ENCODE results near the gene LIAS.
"Not testable (repeated sequence)": the region's sequence is repeated elsewhere in the genome, so short reads cannot be mapped to it uniquely, and the experiment has no call there.

LIAS gene

GRCh38 chr4:39497909-39498726, 39.3 kb downstream of the LIAS start:
- no peak for DNase-seq

- DNase-seq, result no peak
Observed at GRCh38 chr4:39498727-39499020, 39.8 kb downstream of the LIAS start.

GRCh38 chr4:39502019-39502663, 43.3 kb downstream of the LIAS start:
- no peak for DNase-seq

GRCh38 chr4:39502664-39503035, 43.8 kb downstream of the LIAS start:
- not testable (repeated sequence) for DNase-seq

GRCh38 chr4:39504538-39504937, 45.7 kb downstream of the LIAS start:
- DNase-seq, result no peak

GRCh38 chr4:39505581-39505980, 46.7 kb downstream of the LIAS start:
- no peak for DNase-seq

GRCh38 chr4:39510348-39510929, 51.6 kb downstream of the LIAS start:
- DNase-seq, result no peak

GRCh38 chr4:39514266-39514665, 55.4 kb downstream of the LIAS start:
- not testable (repeated sequence) for DNase-seq

GRCh38 chr4:39514888-39515401, 56.1 kb downstream of the LIAS start:
- DNase-seq, result no peak

GRCh38 chr4:39515669-39516401, 57.0 kb downstream of the LIAS start:
- not testable (repeated sequence) for DNase-seq

- no peak for DNase-seq
Observed at GRCh38 chr4:39516407-39516966, 57.6 kb downstream of the LIAS start.

- no peak for DNase-seq
Observed at GRCh38 chr4:39518484-39518883, 59.6 kb downstream of the LIAS start.

- no peak for DNase-seq
Observed at GRCh38 chr4:39521253-39521919, 62.5 kb downstream of the LIAS start.

GRCh38 chr4:39522068-39522467, 63.2 kb downstream of the LIAS start:
- DNase-seq, result no peak

- no peak for DNase-seq
Observed at GRCh38 chr4:39524161-39524957, 65.5 kb downstream of the LIAS start.

- no peak for DNase-seq
Observed at GRCh38 chr4:39525822-39526690, 67.2 kb downstream of the LIAS start.

GRCh38 chr4:39526765-39527295, 68.0 kb downstream of the LIAS start:
- peak in 9 of 51 donors; percentile 30 to 71 (median 49) for DNase-seq

- DNase-seq, result peak; percentile 80 to 99 (median 95)
Observed at GRCh38 chr4:39527296-39528060, 68.6 kb downstream of the LIAS start, which contains the start of gene UGDH. TSS of gene UGDH (minus strand) at chr4:39527439. CDS start at chr4:39521512, 5,927 bp downstream.

Measured in hypothalamus (tissue), 51 donors.